T-helper 17 cell (primary cell): ENCODE results near the gene CEACAM21. TPM values are rescaled to one million over a fixed set of nuclear protein-coding genes. Genes with fewer than 3 reads are reported as not detected.

Source experiments
- ATAC-seq: fragments of 150-1000 bp; cut with Tn5 transposase; 2 replicates; pipeline ENCODE4 v1.10.0; 2021; ENCODE audit warnings: mild to moderate bottlenecking, moderate library complexity
- DNase-seq, 3 donors: peaks; one replicate each; pipeline versions ENCODE4 v3.0.0 to v3.0.0-alpha.2; 2020 to 2021
- H3K9me3 ChIP-seq: one replicate; pipeline ENCODE4 v1.7.0; 2013; ENCODE audit warnings: low read length, mild to moderate bottlenecking; ENCODE audit not compliant: control insufficient read depth, poor library complexity, severe bottlenecking
- H3K27ac Mint-ChIP-seq: one replicate; pipeline ENCODE4 v1.8.0; 2022; ENCODE audit warnings: mild to moderate bottlenecking, moderate library complexity, mixed read lengths
- H3K27me3 Mint-ChIP-seq: one replicate; pipeline ENCODE4 v1.8.0; 2022; ENCODE audit warnings: mixed read lengths
- H3K36me3 Mint-ChIP-seq: one replicate; pipeline ENCODE4 v1.8.0; 2022; ENCODE audit warnings: low read depth, mixed read lengths
- H3K4me1 Mint-ChIP-seq: one replicate; pipeline ENCODE4 v1.8.0; 2022; ENCODE audit warnings: mild to moderate bottlenecking, mixed read lengths
- H3K4me3 Mint-ChIP-seq: one replicate; pipeline ENCODE4 v1.8.0; 2022; ENCODE audit warnings: mild to moderate bottlenecking, moderate library complexity, mixed read lengths
- total RNA-seq, 4 donors: library from RNA in 2 of 4; stranded (reverse) in 2 of 4; gene quantifications; one replicate each; pipeline ENCODE4 v1.2.3 and lab custom pipeline; 2022 to 2026

The CEACAM21 gene
- total RNA-seq, 2 donors from 2014 or later, result 40.5 to 44.4 TPM

DNA sequence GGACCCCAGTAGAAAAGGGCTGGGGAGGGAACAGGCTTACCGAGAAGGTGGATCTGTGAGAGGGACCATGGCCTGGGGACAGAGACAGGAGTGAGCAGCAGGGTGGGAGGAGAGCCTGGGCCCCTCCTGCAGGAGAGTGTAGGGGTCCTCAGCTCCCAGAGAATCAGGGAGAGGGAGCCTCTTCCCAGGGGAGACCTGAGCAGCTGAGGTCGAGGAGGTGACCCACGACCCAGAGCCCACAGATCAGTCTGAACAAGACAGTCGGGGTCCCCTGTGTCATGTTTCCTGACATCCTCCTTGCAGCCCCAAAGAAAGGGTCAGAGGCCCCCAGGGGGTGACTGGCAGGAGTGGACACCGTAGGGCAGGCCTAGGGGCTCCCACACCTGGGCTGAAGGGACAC lies 44.2 kb downstream of the CEACAM21 start:
- Mint-ChIP-seq H3K27ac (no peak overlapping the region), H3K27me3 (peaks cover 20% of the 10 kb centered on the region), H3K36me3 (peaks cover 2% of the 10 kb centered on the region), H3K4me1 (no peaks in the 10 kb centered on the region), H3K4me3 (no peak overlapping the region)
- no peak for DNase-seq
- H3K9me3 ChIP-seq, result no peaks in the 10 kb centered on the region
- ATAC-seq, result no peak

DNA sequence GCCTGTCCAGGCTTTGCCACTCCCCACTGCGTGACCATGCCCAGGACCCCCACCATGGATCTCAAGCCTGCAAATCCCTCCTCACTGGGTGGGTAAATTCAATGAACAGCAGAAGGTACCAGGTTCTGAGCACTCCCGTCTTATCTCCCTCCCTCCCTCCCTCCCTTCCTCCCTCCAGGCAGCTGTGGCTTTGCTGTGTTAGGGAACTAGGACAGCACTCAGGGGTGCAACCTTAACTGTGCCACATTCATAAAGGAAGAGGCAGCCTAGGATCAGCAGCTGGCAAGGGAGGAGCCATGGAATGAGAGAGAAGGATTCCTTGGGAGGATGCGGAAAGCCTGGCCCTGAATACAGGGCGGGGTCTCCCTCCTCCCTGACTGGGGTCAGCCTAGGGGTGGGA lies 45.3 kb downstream of the CEACAM21 start:
- H3K9me3 ChIP-seq, result no peaks in the 10 kb centered on the region
- DNase-seq, result no peak
- ATAC-seq, result no peak
- Mint-ChIP-seq H3K4me1 (no peaks in the 10 kb centered on the region), H3K36me3 (peaks cover 2% of the 10 kb centered on the region), H3K27ac (no peak overlapping the region), H3K4me3 (no peak overlapping the region), H3K27me3 (peaks cover 22% of the 10 kb centered on the region)

DNA sequence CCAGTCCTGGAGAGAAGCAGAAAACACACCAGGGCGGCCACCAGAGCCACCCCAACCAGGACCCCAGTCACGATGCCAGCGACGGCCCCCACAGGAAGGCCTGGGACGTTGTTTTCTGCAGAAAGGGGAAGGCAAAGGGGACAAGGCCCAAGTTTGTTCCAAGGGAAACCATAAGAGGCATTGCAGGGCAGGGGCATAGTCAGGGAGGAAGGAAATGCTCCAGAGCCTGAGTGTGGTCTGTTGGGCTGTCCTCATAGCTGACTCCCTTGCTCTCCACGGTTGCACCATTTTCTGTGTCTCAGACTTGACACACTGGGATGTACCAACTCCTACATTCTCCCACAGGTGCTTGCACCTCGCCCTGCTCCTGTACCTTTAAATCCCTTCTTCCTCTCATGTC lies 45.7 kb downstream of the CEACAM21 start:
- no peak overlapping the region for H3K27ac Mint-ChIP-seq
- H3K4me1 Mint-ChIP-seq, result no peaks in the 10 kb centered on the region
- ATAC-seq (no peak), DNase-seq (no peak)
- peaks cover 27% of the 10 kb centered on the region for H3K27me3 Mint-ChIP-seq
- no peak overlapping the region for H3K4me3 Mint-ChIP-seq
- H3K9me3 ChIP-seq, result no peaks in the 10 kb centered on the region
- H3K36me3 Mint-ChIP-seq, result peaks cover 2% of the 10 kb centered on the region

DNA sequence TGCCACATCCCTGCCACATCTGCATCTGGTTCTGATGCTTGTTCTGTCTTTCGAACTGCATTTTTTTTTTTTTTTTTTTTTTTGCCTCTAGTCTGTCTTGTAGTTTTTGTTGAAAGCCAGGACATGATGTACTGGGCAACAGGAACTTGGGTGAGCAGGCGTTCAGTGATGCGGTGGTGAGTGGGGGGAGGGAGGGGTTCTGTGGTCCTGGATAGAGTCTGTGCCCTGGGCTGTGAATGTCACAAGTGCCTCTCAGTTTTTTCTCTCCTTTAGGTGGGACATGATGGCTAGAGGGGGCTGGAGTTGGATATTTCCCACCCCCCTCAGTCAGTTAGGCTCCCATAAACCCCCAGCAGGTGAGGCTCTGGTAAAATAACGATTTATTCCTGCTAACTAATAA lies 47.4 kb downstream of the CEACAM21 start:
- Mint-ChIP-seq H3K4me1 (no peaks in the 10 kb centered on the region), H3K4me3 (no peak overlapping the region), H3K36me3 (peaks cover 2% of the 10 kb centered on the region), H3K27ac (no peak overlapping the region), H3K27me3 (peaks cover 32% of the 10 kb centered on the region)
- no peaks in the 10 kb centered on the region for H3K9me3 ChIP-seq
- DNase-seq (no peak), ATAC-seq (no peak)

DNA sequence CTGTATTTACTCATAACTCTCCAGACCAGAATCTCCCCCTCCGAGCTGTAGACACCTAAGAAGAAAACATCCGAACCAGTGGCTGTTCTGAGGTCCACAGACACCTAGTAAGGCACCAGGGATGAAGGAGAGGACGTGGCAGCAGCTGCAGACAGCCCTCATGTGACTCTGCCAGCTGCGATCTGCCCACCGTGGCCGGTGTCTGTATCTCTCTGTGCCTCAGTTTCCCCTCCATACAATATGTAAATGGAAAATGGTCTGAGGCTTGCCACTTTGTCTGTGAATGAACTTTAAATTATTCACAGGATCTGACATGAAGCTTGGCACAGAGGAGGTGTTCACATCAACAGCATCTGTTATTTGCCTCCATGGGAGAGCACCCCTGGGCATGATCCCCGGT lies 48.5 kb downstream of the CEACAM21 start:
- Mint-ChIP-seq H3K4me3 (no peak overlapping the region), H3K4me1 (no peaks in the 10 kb centered on the region), H3K36me3 (peaks cover 2% of the 10 kb centered on the region), H3K27me3 (peaks cover 37% of the 10 kb centered on the region), H3K27ac (no peak overlapping the region)
- DNase-seq (no peak), ATAC-seq (no peak)
- H3K9me3 ChIP-seq, result no peaks in the 10 kb centered on the region

DNA sequence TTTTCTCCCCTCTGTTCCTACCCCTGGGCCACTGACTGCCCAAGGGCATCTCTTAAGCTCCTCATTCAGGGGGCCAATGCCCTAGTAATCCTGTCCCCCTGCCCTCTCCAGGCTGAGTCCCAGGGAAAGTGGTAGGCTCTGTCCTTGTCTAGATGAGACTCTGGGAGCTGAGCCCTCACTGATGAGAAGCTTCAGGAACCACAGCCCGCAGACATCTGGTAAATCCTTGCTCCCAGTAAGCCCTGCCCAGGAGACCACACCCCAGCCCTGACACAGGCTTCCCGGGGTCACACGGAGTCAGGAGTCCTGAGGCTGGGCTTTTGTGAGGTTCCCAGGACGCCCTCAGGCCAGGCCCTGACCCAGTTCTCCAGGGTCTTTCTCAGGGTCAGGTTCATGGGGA lies 49.0 kb downstream of the CEACAM21 start:
- ATAC-seq (no peak), DNase-seq (no peak)
- H3K27me3 Mint-ChIP-seq, result peaks cover 38% of the 10 kb centered on the region
- H3K4me1 Mint-ChIP-seq, result no peaks in the 10 kb centered on the region
- no peak overlapping the region for H3K4me3 Mint-ChIP-seq
- H3K36me3 Mint-ChIP-seq, result peaks cover 2% of the 10 kb centered on the region
- H3K9me3 ChIP-seq, result no peaks in the 10 kb centered on the region
- no peak overlapping the region for H3K27ac Mint-ChIP-seq

DNA sequence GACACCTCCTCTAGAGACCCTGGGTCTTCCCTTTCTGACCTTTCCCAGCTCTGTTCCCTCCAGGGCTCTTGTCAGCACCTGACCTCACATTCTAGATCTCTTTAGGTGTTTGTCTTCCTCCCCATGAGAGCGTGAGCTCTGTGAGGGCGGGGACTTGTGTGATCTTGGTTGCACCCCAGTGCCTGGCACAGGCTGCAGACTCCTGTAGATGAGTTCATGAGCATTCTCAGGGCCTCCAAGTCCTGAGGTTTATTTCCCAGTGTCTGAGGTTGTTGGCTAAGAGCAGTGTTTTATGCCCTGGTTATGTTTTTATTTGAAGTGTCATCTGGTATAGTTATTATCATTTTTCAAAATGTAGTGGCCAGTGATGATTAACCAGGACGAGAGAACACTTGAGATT lies 50.3 kb downstream of the CEACAM21 start:
- H3K27me3 Mint-ChIP-seq, result peaks cover 43% of the 10 kb centered on the region
- ATAC-seq, result no peak
- H3K4me1 Mint-ChIP-seq, result no peaks in the 10 kb centered on the region
- no peak overlapping the region for H3K27ac Mint-ChIP-seq
- DNase-seq, result no peak
- no peak overlapping the region for H3K4me3 Mint-ChIP-seq
- peaks cover 9% of the 10 kb centered on the region for H3K9me3 ChIP-seq
- peaks cover 2% of the 10 kb centered on the region for H3K36me3 Mint-ChIP-seq

DNA sequence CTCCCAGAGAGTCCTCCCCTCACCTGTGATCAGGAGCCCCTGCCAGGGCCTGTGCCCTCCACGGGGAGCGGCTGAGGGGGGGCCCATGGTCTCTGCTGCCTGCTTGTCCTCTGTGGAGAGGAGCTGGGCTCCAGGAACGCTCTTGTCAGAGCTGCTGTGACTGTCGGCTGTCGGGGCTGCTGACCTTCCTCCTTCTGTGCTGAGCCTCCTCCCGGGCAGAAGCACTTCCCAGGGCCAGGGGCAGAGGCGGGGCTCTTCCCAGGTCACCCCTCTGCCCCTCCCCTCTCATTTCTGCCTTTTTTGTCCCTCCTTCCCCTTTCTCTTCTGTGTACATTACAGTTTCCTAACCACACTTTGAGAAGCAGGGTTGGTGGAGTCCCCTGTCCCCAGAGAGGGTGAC lies 50.9 kb downstream of the CEACAM21 start, which contains the start of gene CEACAM4:
TSS of gene CEACAM4 (minus strand) at position 198 of the 400 bp plus-strand sequence. CDS start at position 87, 111 bp downstream.
- H3K36me3 Mint-ChIP-seq, result peaks cover 2% of the 10 kb centered on the region
- no peaks in the 10 kb centered on the region for H3K4me1 Mint-ChIP-seq
- H3K4me3 Mint-ChIP-seq, result no peak within 1 kb of the TSS
- DNase-seq (no peak), ATAC-seq (no peak)
- H3K27ac Mint-ChIP-seq, result no peak within 1 kb of the TSS
- H3K27me3 Mint-ChIP-seq, result peaks cover 43% of the 10 kb centered on the region
- peaks cover 13% of the 10 kb centered on the region for H3K9me3 ChIP-seq

DNA sequence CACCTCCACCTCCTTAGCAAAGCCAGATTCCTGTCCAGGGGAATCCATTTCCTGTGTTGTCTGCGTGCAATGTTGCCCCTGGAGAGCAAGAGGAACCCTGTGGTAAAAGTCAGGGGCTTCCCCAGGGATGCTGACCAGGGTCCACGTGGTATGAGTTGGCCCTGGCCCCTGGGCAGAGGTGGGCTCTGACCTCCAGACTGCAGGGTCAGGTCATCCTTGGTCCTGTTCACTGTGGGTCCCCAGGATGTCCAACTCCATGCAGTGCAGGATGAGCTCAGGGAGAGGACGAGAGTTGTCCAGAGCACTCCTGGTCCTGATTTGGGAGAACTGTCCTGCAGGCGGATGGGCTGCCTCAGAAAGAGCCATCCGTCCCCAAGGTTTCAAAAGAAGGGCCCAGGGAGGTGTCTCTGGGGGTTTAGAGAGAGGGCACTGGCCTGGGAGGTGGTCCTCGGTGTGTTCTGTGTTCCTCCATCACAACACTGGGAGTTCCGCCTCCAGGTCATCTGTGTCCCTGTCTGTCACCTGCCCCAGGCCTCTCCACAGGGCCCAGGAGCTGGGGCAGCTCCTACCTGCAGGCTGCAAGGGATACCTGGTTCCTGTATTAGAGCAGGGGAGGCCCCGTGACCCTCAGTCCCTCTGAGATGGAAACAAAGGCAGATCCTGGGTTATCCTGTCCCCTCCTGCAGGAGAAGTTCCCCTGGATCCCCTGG lies 52.2 kb downstream of the CEACAM21 start:
- DNase-seq (no peak), ATAC-seq (no peak)
- peaks cover 13% of the 10 kb centered on the region for H3K9me3 ChIP-seq
- Mint-ChIP-seq H3K27ac (no peak overlapping the region), H3K36me3 (peaks cover 2% of the 10 kb centered on the region), H3K27me3 (peaks cover 43% of the 10 kb centered on the region), H3K4me1 (no peaks in the 10 kb centered on the region), H3K4me3 (no peak overlapping the region)

Other genes starting within 250 kb of the CEACAM21 start
- gene TGFB1, start 222.2 kb upstream of the CEACAM21 start, total RNA-seq, result 100 to 1,000 TPM; 408 to 431 TPM
- 10 to 100 TPM; 37.1 to 41.4 TPM for gene B9D2, start 212.0 kb upstream of the CEACAM21 start, total RNA-seq
- 10 to 100 TPM in 1 of 2 donors, 1 to 10 TPM in 1; 6.9 to 35.0 TPM for gene TMEM91, start 199.6 kb upstream of the CEACAM21 start, total RNA-seq
- 10 to 100 TPM; 12.0 to 13.0 TPM for gene EXOSC5, start 178.8 kb upstream of the CEACAM21 start, total RNA-seq
- 10 to 100 TPM; 13.2 to 14.7 TPM for gene BCKDHA, start 178.3 kb upstream of the CEACAM21 start, total RNA-seq
- gene B3GNT8, start 148.8 kb upstream of the CEACAM21 start, total RNA-seq, result 1 to 10 TPM; 3.4 to 4.8 TPM
- gene DMAC2, start 136.3 kb upstream of the CEACAM21 start, total RNA-seq, result 10 to 100 TPM; 24.1 to 27.9 TPM
- gene ERICH4, start 133.0 kb upstream of the CEACAM21 start, total RNA-seq, result not detected
- gene CEACAM4, start 50.9 kb downstream of the CEACAM21 start, total RNA-seq, result under 1 TPM; 0.31 to 0.92 TPM
- gene CEACAM7, start 112.1 kb downstream of the CEACAM21 start, total RNA-seq, result not detected
- not detected for gene CEACAM5, start 132.5 kb downstream of the CEACAM21 start, total RNA-seq
- gene CEACAM6, start 179.4 kb downstream of the CEACAM21 start, total RNA-seq, result not detected
- under 1 TPM in 1 of 2 donors, not detected in 1; 0.25 TPM for gene CEACAM3, start 220.4 kb downstream of the CEACAM21 start, total RNA-seq